Measurements from ENCODE around the gene COL15A1. TPM values are rescaled to one million over a fixed set of nuclear protein-coding genes. Genes with fewer than 3 reads are reported as not detected.

Gene COL15A1
- total RNA-seq, 1 donor from 2014 or later: 8.0 TPM

DNA sequence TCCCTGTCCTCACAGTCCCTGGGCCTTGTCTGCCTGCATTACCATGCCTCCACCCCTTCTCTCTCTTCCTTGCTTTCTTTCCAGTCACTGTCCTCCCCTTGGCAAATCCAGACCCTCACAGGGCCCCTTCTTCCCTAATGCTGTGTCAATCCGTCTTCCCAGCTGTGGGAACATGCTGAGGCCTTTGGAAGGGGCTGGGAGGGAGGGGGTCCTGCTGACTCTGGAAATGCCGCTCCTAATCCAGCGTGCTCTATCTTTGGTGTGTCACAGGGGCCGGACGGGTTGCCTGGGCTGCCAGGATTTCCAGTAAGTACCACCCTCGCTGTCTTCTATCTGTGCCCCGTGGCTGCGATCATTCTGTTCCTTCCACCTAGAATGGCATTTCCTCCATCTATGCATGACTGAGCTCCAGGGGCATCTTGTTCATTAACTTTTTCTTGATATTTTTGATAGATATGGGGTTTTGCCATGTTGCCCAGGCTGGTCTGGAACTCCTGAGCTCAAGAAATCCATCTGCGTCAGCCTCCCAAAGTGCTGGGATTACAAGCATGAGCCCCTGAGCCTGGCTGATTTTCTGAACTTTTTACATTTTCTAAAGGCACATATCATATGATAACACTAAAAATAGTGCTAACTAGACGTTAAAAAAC lies 96.7 kb downstream of the COL15A1 start:
- no peak for ATAC-seq
- no peak for DNase-seq
- Histone ChIP-seq H3K36me3 (no peaks in the 10 kb centered on the region), H3K4me3 (no peak overlapping the region), H3K9me3 (no peaks in the 10 kb centered on the region), H3K4me1 (peaks cover 35% of the 10 kb centered on the region), H3K27me3 (ENCODE audit: low read depth) (no peaks in the 10 kb centered on the region), H3K27ac (peak overlapping the region; percentile 8)
- TF ChIP-seq, protein P1, sequence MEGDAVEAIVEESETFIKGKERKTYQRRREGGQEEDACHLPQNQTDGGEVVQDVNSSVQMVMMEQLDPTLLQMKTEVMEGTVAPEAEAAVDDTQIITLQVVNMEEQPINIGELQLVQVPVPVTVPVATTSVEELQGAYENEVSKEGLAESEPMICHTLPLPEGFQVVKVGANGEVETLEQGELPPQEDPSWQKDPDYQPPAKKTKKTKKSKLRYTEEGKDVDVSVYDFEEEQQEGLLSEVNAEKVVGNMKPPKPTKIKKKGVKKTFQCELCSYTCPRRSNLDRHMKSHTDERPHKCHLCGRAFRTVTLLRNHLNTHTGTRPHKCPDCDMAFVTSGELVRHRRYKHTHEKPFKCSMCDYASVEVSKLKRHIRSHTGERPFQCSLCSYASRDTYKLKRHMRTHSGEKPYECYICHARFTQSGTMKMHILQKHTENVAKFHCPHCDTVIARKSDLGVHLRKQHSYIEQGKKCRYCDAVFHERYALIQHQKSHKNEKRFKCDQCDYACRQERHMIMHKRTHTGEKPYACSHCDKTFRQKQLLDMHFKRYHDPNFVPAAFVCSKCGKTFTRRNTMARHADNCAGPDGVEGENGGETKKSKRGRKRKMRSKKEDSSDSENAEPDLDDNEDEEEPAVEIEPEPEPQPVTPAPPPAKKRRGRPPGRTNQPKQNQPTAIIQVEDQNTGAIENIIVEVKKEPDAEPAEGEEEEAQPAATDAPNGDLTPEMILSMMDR (IDR thresholded peaks at IDR 0.05): no peak
- intact Hi-C loops (cut with DNase I): no loop called here

DNA sequence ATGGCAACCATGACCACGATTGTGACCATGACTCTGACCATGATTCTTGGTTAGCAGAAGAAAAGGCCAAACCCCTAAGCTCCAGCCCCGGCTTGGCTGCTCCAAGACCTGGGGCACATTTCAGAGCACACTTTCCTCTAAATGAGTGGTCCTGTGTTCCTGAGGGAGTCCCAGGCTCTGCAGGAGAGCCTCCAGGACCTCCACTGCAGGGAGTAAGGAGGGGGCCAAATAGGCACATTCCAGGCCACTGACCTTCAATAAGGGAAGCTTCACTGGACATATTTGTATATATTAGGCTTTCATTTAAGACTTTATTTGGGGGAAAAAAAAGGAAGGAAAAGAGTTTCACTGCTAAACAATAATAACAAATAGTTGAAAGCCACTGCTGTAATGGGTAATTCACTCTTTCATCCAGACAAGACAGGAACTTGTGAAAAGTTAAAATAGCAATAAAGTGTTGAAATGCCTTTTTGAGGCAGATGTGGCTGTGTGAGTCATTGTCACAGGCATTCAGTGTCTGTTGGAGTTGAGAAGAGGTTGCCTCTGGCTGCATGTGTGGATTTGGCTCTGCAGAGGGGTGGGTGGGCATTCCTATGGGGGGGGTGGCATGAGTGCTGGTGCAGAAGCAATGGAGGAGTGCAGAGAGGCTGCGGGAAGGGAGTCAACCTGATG lies 97.3 kb downstream of the COL15A1 start:
- Histone ChIP-seq H3K36me3 (no peaks in the 10 kb centered on the region), H3K9me3 (no peaks in the 10 kb centered on the region), H3K4me3 (no peak overlapping the region), H3K27ac (peak overlapping the region; percentile 8), H3K27me3 (ENCODE audit: low read depth) (no peaks in the 10 kb centered on the region), H3K4me1 (peaks cover 35% of the 10 kb centered on the region)
- ATAC-seq (peak; percentile 59 to 66), DNase-seq (no peak)
- intact Hi-C loops (cut with DNase I): no loop called here
- TF ChIP-seq, protein P1 (IDR thresholded peaks at IDR 0.05): no peak

DNA sequence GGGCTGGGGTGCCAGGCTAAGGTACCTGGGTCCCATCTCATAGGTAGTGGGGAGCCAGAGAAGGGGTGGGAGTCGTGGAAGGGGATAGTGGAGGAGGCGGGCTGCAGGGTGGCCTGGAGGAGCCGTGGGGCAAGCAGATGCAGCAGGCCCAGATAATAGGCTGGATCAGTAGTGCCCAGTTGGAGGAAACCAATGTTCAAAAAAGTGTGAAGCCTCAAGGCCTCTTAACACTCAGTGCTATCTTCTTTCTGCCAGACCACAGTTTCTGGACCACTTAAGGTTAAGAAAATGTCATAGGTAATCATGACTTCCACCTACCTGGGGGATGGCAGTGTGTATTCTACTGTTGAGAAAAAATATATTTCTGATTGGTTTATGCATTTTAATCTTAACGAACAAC lies 97.9 kb downstream of the COL15A1 start:
- Histone ChIP-seq H3K27ac (no peak overlapping the region), H3K27me3 (ENCODE audit: low read depth) (no peaks in the 10 kb centered on the region), H3K36me3 (no peaks in the 10 kb centered on the region), H3K9me3 (no peaks in the 10 kb centered on the region), H3K4me1 (peaks cover 35% of the 10 kb centered on the region), H3K4me3 (no peak overlapping the region)
- no peak for DNase-seq
- peak in 1 of 2 donors; percentile 6 for ATAC-seq
- TF ChIP-seq, protein P1 (IDR thresholded peaks at IDR 0.05): no peak
- intact Hi-C loops (cut with DNase I): no loop called here

DNA sequence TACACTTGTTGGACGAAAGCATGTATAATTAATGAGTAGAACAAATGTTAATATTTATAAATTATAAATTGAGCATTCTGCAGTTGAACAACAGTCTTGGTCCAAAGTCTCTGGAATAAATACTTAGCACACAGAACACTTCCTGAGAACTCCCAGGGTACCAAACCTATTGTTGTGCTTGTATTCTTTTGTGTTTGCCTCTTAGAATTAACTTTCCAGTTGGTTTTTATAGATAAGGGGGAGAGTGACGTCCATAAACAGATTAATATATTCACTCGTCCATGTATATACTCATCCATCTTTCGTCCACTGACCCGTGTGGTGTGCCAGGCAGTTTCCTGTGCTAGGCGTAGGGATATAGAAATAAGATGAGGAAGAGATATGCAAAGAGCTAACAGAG lies 98.9 kb downstream of the COL15A1 start:
- H3K36me3 ChIP-seq: no peaks in the 10 kb centered on the region
- H3K4me1 ChIP-seq: peaks cover 35% of the 10 kb centered on the region
- TF ChIP-seq, protein P1 (IDR thresholded peaks at IDR 0.05): no peak
- DNase-seq (no peak), ATAC-seq (no peak)
- H3K27me3 ChIP-seq (ENCODE audit: low read depth): no peaks in the 10 kb centered on the region
- no peak overlapping the region for H3K4me3 ChIP-seq
- no peak overlapping the region for H3K27ac ChIP-seq
- intact Hi-C loops (cut with DNase I): no loop called here
- H3K9me3 ChIP-seq: no peaks in the 10 kb centered on the region

DNA sequence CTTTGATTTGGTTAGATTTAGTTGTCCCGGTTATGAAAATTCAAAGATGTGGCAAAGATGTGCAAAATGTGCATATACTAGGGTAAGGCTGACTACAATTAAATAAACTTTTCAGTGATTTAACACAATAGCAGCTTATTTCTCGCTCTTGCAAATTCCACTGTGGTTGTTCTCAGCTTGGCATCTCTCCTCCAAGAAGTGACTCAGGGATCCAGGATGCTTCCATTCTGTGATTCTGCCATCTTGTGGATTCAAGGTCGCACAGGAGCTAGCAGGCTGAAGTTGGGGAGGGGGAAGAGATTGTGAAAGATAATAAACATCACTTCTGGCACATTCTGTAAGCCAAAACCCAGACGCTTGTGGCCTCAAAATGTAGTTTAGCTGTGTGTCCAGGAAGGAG lies 101.1 kb downstream of the COL15A1 start:
- Histone ChIP-seq H3K36me3 (no peaks in the 10 kb centered on the region), H3K4me3 (no peak overlapping the region), H3K9me3 (no peaks in the 10 kb centered on the region), H3K27ac (no peak overlapping the region), H3K4me1 (peaks cover 31% of the 10 kb centered on the region), H3K27me3 (ENCODE audit: low read depth) (no peaks in the 10 kb centered on the region)
- ATAC-seq (no peak), DNase-seq (no peak)
- TF ChIP-seq, protein P1 (IDR thresholded peaks at IDR 0.05): no peak
- intact Hi-C loops (cut with DNase I): no loop called here

Data from lower lobe of right lung (tissue), 2 donors.